SK-N-MC (cell line): ENCODE data around the gene SLC30A2.

Experiments used
- EZH2 ChIP-seq: fragments of 200-600 bp; sonication (generic); IDR thresholded peaks from one replicate; pipeline ENCODE4 v1.6.1; 2017; ENCODE audit warnings: antibody characterized with exemption
- POLR2AphosphoS5 ChIP-seq: IDR thresholded peaks from 2 replicates; pipeline ENCODE4 v1.6.1; 2012; ENCODE audit warnings: mild to moderate bottlenecking, low read depth, low read length, borderline replicate concordance

DNA sequence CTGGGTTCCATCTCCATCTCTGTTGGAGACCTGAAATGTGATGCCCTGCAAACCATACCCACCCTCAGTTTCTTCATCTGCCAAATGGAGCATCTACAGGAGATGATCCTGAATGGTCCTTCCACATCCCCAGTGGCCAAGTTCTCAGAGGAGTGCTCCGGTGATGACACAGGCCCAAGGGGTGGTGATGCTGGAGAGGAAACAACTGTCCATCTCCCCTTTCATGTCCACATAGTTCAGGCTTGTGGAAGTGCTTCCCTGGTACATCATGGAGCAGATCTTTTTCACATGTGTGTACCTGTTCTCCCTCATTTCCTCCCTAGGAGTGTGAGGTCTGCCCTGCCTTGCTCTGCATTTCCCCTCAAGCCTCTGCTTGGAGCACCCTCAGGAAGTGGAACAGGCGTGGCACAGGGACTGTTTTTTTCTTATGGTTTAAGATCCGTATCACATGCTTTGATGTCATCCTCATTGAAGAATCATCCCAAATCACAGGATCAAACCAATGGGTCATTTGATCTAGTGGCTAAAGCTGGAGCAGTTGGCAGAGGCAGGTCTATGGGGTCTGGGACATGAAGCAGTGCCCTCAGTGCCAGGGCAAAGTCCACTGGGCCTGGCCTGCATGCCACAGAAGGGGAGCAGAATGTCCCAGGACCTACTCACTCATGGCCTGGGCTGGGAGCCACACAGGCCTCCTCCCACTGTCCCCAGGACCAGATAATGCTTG lies 29.7 kb upstream of the SLC30A2 start:
- TF ChIP-seq POLR2AphosphoS5, result no peak
- TF ChIP-seq EZH2, result no peak
